Measurements from ENCODE around the gene IRF9. TPM values are rescaled to one million over a fixed set of nuclear protein-coding genes. Genes with fewer than 3 reads are reported as not detected.

Gene IRF9
- total and polyA plus RNA-seq, 2 of the 13 experiments (the other 11 are each of a cell fraction or from before 2014, with no cell fraction given), result 14.9 to 49.7 TPM

DNA sequence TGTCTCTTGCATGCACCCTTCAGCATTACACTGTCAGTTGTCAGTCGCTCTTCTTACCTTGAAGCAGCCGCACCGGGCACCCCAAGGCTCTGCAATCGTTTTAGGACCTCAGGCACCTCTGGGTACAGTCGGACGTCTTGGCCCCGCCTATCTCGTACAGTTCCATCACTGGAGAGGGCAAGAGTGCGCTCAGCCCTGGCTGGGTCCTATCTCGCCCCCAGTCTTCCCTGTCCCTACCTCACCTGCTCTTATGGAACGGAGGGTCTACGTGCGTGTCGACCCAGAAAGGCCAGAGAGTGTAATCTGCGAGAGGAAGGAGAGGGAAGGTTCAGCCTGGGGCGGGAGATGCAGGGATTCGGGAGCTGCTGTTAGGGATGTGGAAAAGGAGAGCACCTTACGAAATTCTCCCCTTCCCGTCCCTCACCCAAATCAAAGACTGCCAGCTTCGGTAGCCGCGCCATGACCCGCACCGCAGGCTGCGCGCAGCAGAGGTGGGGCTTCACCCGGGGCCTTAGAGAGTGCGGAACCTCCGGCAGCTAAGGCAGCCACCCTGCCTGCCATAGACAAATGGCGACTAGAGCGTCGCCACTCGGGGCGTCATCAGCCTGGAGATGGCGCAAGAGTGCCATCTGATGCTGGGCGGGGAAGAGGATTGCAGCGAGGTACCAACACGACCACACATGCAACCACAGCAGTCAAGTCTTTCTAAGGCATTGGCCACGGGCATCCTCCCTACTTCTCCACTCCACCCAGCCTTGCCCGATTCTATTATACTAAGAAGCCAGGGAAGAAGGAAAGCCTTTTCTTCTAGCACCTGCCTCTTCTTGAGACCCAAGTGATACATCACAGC lies 54.7 kb downstream of the IRF9 start, which contains the start of gene MDP1 (continued):
- TF ChIP-seq, protein P1, sequence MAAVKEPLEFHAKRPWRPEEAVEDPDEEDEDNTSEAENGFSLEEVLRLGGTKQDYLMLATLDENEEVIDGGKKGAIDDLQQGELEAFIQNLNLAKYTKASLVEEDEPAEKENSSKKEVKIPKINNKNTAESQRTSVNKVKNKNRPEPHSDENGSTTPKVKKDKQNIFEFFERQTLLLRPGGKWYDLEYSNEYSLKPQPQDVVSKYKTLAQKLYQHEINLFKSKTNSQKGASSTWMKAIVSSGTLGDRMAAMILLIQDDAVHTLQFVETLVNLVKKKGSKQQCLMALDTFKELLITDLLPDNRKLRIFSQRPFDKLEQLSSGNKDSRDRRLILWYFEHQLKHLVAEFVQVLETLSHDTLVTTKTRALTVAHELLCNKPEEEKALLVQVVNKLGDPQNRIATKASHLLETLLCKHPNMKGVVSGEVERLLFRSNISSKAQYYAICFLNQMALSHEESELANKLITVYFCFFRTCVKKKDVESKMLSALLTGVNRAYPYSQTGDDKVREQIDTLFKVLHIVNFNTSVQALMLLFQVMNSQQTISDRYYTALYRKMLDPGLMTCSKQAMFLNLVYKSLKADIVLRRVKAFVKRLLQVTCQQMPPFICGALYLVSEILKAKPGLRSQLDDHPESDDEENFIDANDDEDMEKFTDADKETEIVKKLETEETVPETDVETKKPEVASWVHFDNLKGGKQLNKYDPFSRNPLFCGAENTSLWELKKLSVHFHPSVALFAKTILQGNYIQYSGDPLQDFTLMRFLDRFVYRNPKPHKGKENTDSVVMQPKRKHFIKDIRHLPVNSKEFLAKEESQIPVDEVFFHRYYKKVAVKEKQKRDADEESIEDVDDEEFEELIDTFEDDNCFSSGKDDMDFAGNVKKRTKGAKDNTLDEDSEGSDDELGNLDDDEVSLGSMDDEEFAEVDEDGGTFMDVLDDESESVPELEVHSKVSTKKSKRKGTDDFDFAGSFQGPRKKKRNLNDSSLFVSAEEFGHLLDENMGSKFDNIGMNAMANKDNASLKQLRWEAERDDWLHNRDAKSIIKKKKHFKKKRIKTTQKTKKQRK (IDR thresholded peaks at IDR 0.05; ENCODE audit: low read length), result no peak
- peak; percentile 94 for TF ChIP-seq NAIF1 (CRISPR knock-in tag; IDR thresholded peaks at IDR 0.05; ENCODE audit: borderline replicate concordance)
- TF ChIP-seq ZKSCAN5 (CRISPR knock-in tag; IDR thresholded peaks at IDR 0.05), result peak; percentile 84; the same call in 1 of the 2 replicates
- TF ChIP-seq SNRNP70 (IDR thresholded peaks at IDR 0.05; ENCODE audit: low read depth, low read length), result no peak
- TF ChIP-seq FIP1L1 (IDR thresholded peaks at IDR 0.05; ENCODE audit: borderline replicate concordance, insufficient read depth, low read depth, low read length), result peak; percentile 90; the same call in 1 of the 2 replicates
- TF ChIP-seq, protein P2, sequence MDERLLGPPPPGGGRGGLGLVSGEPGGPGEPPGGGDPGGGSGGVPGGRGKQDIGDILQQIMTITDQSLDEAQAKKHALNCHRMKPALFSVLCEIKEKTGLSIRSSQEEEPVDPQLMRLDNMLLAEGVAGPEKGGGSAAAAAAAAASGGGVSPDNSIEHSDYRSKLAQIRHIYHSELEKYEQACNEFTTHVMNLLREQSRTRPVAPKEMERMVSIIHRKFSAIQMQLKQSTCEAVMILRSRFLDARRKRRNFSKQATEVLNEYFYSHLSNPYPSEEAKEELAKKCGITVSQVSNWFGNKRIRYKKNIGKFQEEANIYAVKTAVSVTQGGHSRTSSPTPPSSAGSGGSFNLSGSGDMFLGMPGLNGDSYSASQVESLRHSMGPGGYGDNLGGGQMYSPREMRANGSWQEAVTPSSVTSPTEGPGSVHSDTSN (CRISPR knock-in tag; IDR thresholded peaks at IDR 0.05), result 0 out of 2 replicates have a peak, but pooled peaks have one; percentile 7
- no peak; the same call in 1 of the 2 replicates for TF ChIP-seq ISX (CRISPR knock-in tag; conservative IDR thresholded peaks at IDR 0.05)
- TF ChIP-seq NR2C2 (CRISPR knock-in tag; IDR thresholded peaks at IDR 0.05; ENCODE audit: borderline replicate concordance), result peak; percentile 93
- TF ChIP-seq, protein P3, sequence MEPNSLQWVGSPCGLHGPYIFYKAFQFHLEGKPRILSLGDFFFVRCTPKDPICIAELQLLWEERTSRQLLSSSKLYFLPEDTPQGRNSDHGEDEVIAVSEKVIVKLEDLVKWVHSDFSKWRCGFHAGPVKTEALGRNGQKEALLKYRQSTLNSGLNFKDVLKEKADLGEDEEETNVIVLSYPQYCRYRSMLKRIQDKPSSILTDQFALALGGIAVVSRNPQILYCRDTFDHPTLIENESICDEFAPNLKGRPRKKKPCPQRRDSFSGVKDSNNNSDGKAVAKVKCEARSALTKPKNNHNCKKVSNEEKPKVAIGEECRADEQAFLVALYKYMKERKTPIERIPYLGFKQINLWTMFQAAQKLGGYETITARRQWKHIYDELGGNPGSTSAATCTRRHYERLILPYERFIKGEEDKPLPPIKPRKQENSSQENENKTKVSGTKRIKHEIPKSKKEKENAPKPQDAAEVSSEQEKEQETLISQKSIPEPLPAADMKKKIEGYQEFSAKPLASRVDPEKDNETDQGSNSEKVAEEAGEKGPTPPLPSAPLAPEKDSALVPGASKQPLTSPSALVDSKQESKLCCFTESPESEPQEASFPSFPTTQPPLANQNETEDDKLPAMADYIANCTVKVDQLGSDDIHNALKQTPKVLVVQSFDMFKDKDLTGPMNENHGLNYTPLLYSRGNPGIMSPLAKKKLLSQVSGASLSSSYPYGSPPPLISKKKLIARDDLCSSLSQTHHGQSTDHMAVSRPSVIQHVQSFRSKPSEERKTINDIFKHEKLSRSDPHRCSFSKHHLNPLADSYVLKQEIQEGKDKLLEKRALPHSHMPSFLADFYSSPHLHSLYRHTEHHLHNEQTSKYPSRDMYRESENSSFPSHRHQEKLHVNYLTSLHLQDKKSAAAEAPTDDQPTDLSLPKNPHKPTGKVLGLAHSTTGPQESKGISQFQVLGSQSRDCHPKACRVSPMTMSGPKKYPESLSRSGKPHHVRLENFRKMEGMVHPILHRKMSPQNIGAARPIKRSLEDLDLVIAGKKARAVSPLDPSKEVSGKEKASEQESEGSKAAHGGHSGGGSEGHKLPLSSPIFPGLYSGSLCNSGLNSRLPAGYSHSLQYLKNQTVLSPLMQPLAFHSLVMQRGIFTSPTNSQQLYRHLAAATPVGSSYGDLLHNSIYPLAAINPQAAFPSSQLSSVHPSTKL (CRISPR knock-in tag; IDR thresholded peaks at IDR 0.05), result peak; percentile 94
- TF ChIP-seq, protein P4, sequence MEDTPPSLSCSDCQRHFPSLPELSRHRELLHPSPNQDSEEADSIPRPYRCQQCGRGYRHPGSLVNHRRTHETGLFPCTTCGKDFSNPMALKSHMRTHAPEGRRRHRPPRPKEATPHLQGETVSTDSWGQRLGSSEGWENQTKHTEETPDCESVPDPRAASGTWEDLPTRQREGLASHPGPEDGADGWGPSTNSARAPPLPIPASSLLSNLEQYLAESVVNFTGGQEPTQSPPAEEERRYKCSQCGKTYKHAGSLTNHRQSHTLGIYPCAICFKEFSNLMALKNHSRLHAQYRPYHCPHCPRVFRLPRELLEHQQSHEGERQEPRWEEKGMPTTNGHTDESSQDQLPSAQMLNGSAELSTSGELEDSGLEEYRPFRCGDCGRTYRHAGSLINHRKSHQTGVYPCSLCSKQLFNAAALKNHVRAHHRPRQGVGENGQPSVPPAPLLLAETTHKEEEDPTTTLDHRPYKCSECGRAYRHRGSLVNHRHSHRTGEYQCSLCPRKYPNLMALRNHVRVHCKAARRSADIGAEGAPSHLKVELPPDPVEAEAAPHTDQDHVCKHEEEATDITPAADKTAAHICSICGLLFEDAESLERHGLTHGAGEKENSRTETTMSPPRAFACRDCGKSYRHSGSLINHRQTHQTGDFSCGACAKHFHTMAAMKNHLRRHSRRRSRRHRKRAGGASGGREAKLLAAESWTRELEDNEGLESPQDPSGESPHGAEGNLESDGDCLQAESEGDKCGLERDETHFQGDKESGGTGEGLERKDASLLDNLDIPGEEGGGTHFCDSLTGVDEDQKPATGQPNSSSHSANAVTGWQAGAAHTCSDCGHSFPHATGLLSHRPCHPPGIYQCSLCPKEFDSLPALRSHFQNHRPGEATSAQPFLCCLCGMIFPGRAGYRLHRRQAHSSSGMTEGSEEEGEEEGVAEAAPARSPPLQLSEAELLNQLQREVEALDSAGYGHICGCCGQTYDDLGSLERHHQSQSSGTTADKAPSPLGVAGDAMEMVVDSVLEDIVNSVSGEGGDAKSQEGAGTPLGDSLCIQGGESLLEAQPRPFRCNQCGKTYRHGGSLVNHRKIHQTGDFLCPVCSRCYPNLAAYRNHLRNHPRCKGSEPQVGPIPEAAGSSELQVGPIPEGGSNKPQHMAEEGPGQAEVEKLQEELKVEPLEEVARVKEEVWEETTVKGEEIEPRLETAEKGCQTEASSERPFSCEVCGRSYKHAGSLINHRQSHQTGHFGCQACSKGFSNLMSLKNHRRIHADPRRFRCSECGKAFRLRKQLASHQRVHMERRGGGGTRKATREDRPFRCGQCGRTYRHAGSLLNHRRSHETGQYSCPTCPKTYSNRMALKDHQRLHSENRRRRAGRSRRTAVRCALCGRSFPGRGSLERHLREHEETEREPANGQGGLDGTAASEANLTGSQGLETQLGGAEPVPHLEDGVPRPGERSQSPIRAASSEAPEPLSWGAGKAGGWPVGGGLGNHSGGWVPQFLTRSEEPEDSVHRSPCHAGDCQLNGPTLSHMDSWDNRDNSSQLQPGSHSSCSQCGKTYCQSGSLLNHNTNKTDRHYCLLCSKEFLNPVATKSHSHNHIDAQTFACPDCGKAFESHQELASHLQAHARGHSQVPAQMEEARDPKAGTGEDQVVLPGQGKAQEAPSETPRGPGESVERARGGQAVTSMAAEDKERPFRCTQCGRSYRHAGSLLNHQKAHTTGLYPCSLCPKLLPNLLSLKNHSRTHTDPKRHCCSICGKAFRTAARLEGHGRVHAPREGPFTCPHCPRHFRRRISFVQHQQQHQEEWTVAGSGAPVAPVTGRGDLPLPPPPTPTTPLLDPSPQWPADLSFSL (CRISPR knock-in tag; IDR thresholded peaks at IDR 0.05), result peak; percentile 53; the same call in 1 of the 2 replicates

All from HepG2 (cell line).